DOHH2 (cell line): ENCODE measurements around the gene ERFL.

ENCODE experiments used
- EZH2phosphoT487 ChIP-seq: fragments of 200-600 bp; sonication (generic); IDR thresholded peaks from 2 replicates; pipeline ENCODE4 v1.6.1; 2017; ENCODE audit warnings: borderline replicate concordance, mild to moderate bottlenecking, antibody characterized with exemption, low read length, moderate library complexity, mixed read lengths
- TF ChIP-seq, protein P1 (sequence below): fragments of 200-600 bp; sonication (generic); IDR thresholded peaks from one replicate; pipeline ENCODE4 v1.5.1; 2014; ENCODE audit warnings: antibody characterized with exemption, mild to moderate bottlenecking, low read depth, low read length; ENCODE audit not compliant: poor library complexity, severe bottlenecking

DNA sequence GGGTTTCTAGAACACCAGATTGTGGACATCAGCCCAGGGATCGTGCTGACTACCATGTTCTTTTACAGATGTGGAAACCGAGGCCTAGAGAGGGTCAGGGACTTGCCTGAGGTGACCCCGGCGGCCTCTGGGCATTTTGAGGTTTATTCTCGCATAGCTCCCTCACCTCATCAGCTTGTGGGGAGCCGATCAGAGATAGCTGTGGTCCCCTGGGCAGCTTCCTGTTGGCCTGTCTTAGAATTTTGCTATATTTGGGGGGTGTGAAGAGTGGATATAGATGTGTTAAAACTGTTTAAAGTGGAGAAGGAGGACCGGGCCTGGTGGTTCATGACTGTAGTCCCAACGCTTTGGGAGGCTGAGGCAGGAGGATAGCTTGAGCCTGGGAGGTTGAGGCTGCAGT, 38.4 kb downstream of the ERFL start:
- TF ChIP-seq, protein P1, sequence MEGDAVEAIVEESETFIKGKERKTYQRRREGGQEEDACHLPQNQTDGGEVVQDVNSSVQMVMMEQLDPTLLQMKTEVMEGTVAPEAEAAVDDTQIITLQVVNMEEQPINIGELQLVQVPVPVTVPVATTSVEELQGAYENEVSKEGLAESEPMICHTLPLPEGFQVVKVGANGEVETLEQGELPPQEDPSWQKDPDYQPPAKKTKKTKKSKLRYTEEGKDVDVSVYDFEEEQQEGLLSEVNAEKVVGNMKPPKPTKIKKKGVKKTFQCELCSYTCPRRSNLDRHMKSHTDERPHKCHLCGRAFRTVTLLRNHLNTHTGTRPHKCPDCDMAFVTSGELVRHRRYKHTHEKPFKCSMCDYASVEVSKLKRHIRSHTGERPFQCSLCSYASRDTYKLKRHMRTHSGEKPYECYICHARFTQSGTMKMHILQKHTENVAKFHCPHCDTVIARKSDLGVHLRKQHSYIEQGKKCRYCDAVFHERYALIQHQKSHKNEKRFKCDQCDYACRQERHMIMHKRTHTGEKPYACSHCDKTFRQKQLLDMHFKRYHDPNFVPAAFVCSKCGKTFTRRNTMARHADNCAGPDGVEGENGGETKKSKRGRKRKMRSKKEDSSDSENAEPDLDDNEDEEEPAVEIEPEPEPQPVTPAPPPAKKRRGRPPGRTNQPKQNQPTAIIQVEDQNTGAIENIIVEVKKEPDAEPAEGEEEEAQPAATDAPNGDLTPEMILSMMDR, result no peak
- TF ChIP-seq EZH2phosphoT487, result no peak
